Measurements from ENCODE around the gene TMEM201. TPM values are rescaled to one million over a fixed set of nuclear protein-coding genes. Genes with fewer than 3 reads are reported as not detected.

TMEM201 gene
- total and polyA plus RNA-seq, 9 of the 15 experiments (the other 6 are each of a cell fraction or from before 2014, with no cell fraction given): 0.42 to 51.3 (median 7.4) TPM

GRCh38 chr1:9595968-9596340 is 7.2 kb downstream of the TMEM201 start:
- Histone ChIP-seq H3K4me2 (ENCODE audit: insufficient read depth, low read length) (no peak overlapping the region), H3K27ac (ENCODE audit: extremely low read depth, low read depth, low read length) (no peak overlapping the region), H3K4me1 (replicated peaks in 1 of 2; ENCODE audit: control insufficient read depth in 2 of 2, insufficient read depth in 2 of 2, low read length in 2 of 2) (peaks cover 17 to 63% of the 10 kb centered on the region in 2 experiments), H3K27me3 (ENCODE audit: control insufficient read depth in 2 of 2, insufficient read depth in 2 of 2, low read length in 2 of 2) (no peaks in the 10 kb centered on the region), H3K9ac (ENCODE audit: insufficient read depth in 1 of 2, low read depth in 2 of 2, low read length in 2 of 2) (no peak overlapping the region), H3K36me3 (ENCODE audit: control insufficient read depth, insufficient read depth, low read length) (peaks cover 70% of the 10 kb centered on the region; the same call in 2 of the 3 replicates), H3K79me2 (ENCODE audit: control insufficient read depth, insufficient read depth, low read length) (peaks cover 49% of the 10 kb centered on the region), H3K9me1 (ENCODE audit: control insufficient read depth, insufficient read depth, low read length) (peaks cover 13% of the 10 kb centered on the region), H3K4me3 (no peak overlapping the region), H3K9me3 (replicated peaks; ENCODE audit: control insufficient read depth, insufficient read depth, low read depth, low read length) (no peaks in the 10 kb centered on the region), H2AFZ (ENCODE audit: low read depth, low read length) (no peak overlapping the region), H4K20me1 (replicated peaks; ENCODE audit: control insufficient read depth, insufficient read depth, low read length) (peaks cover 43% of the 10 kb centered on the region)
- intact Hi-C loops (cut with micrococcal nuclease) (no loop called here), in situ Hi-C loops (cut with MboI) (no loop called here)
- DNase-seq (ENCODE audit: extremely low read depth in 1 of 4, low spot score in 3 of 4) (no peak), FAIRE-seq (no peak), ATAC-seq (no peak)
- CTCF ChIA-PET (ENCODE audit: low intra/inter-chr PET ratio): no interaction called here
- BruUV-seq (replicated peaks): no TSS peak
- 89% methylated on average over 8 of the region's 12 CpGs for WGBS (ENCODE audit: insufficient coverage, low coverage, missing lambda C conversion rate)
- POLR2A ChIA-PET: interaction anchor here (0.5 to 2.6 kb wide), 5 partner anchors 20 to 157 kb away, joined by 3 to 14 read pairs (median 3); no protein-coding TSS in a partner anchor
- no peak for TF ChIP-seq THRAP3 (IDR thresholded peaks at IDR 0.05; ENCODE audit: borderline replicate concordance)
- no peak for TF ChIP-seq NCOA2 (IDR thresholded peaks at IDR 0.05; ENCODE audit: partially characterized antibody in 2 of 2)
- TF ChIP-seq TCF7L2 (IDR thresholded peaks at IDR 0.05; ENCODE audit: low read depth, low read length): no peak
- TF ChIP-seq E2F8 (IDR thresholded peaks at IDR 0.05; ENCODE audit: low read depth, partially characterized antibody): no peak
- TF ChIP-seq JUND (IDR thresholded peaks at IDR 0.05; ENCODE audit: borderline replicate concordance, low read depth, low read length): no peak
- no peak for TF ChIP-seq JUND (tag; IDR thresholded peaks at IDR 0.05; ENCODE audit: borderline replicate concordance, low read depth, low read length)

Data from K562 (cell line).